IPS-NIHi7 (cell line): ENCODE results near the gene FGFBP2.

Source experiments
- DNase-seq: peaks from one replicate; pipeline ENCODE4 v3.0.0; 2012; ENCODE audit warnings: mixed read lengths; ENCODE audit errors: extremely low spot score

Gene FGFBP2

GRCh38 chr4:15963001-15963451 lies at the start of gene FGFBP2:
Gene FGFBP2 (minus strand): TSS chr4:15963175. CDS start chr4:15963129, 46 bp downstream.
- peak; percentile 79 for DNase-seq

GRCh38 chr4:16011173-16011572 lies 48.2 kb upstream of the FGFBP2 start:
- no peak for DNase-seq

- DNase-seq: no peak
Measured at GRCh38 chr4:16009153-16009552, 46.2 kb upstream of the FGFBP2 start.

- no peak for DNase-seq
Measured at GRCh38 chr4:16007471-16008095, 44.6 kb upstream of the FGFBP2 start.

GRCh38 chr4:16006771-16007446 lies 43.9 kb upstream of the FGFBP2 start:
- no peak for DNase-seq

- DNase-seq: no peak
Measured at GRCh38 chr4:16005676-16006075, 42.7 kb upstream of the FGFBP2 start.

GRCh38 chr4:16001484-16001858 lies 38.5 kb upstream of the FGFBP2 start:
- DNase-seq: peak; percentile 93

- no peak for DNase-seq
Measured at GRCh38 chr4:16000708-16001483, 37.9 kb upstream of the FGFBP2 start.

GRCh38 chr4:15996773-15997172 lies 33.8 kb upstream of the FGFBP2 start:
- DNase-seq: no peak

GRCh38 chr4:15995826-15996225 lies 32.9 kb upstream of the FGFBP2 start:
- DNase-seq: no peak

GRCh38 chr4:15992167-15992485 lies 29.2 kb upstream of the FGFBP2 start:
- no peak for DNase-seq

- no peak for DNase-seq
Measured at GRCh38 chr4:15990570-15991285, 27.8 kb upstream of the FGFBP2 start.

- no peak for DNase-seq
Measured at GRCh38 chr4:15989424-15989823, 26.4 kb upstream of the FGFBP2 start.

GRCh38 chr4:15988222-15988621 lies 25.2 kb upstream of the FGFBP2 start:
- no peak for DNase-seq

GRCh38 chr4:15986907-15987306 lies 23.9 kb upstream of the FGFBP2 start:
- no peak for DNase-seq

GRCh38 chr4:15983610-15984009 lies 20.6 kb upstream of the FGFBP2 start:
- no peak for DNase-seq

GRCh38 chr4:15982842-15983524 lies 20.0 kb upstream of the FGFBP2 start:
- DNase-seq: no peak

GRCh38 chr4:15976456-15977447 lies 13.8 kb upstream of the FGFBP2 start:
- DNase-seq: peak; percentile 55

GRCh38 chr4:15971068-15971801 lies 8.3 kb upstream of the FGFBP2 start:
- no peak for DNase-seq
